Activated T-cell treated with anti-CD3 and anti-CD28 coated beads, Interleukin-2, amount 50 U/mL, for 72 hours (primary cell): ENCODE measurements around the gene CCDC82. TPM values are rescaled to one million over a fixed set of nuclear protein-coding genes. Genes with fewer than 3 reads are reported as not detected.
A peak's percentile ranks its signal among the peaks of the same experiment; 100 is the strongest.

ENCODE experiments used
- ATAC-seq, 2 donors: fragments of 150-1000 bp; cut with Tn5 transposase; replicated peaks in 1 of 2; 2 replicates each; pipeline ENCODE4 v1.10.0; 2021; ENCODE audit warnings: moderate library complexity in 2 of 2, mild to moderate bottlenecking in 1 of 2
- DNase-seq, 2 donors: peaks; one replicate each; pipeline ENCODE4 v3.0.0; 2021 to 2022; ENCODE audit warnings: mixed read lengths in 1 of 2
- H3K27ac Mint-ChIP-seq: one replicate; pipeline ENCODE4 v1.8.0; 2022; ENCODE audit warnings: mild to moderate bottlenecking, moderate library complexity, mixed read lengths
- H3K27me3 Mint-ChIP-seq: one replicate; pipeline ENCODE4 v1.8.0; 2022; ENCODE audit warnings: low read depth, mixed read lengths
- H3K36me3 Mint-ChIP-seq, 2 donors: one replicate each; pipeline ENCODE4 v1.8.0; 2022; ENCODE audit warnings: mixed read lengths in 2 of 2, mild to moderate bottlenecking in 1 of 2; ENCODE audit not compliant: insufficient read depth in 2 of 2
- H3K4me1 Mint-ChIP-seq: one replicate; pipeline ENCODE4 v1.8.0; 2022; ENCODE audit warnings: low read depth, mixed read lengths
- H3K4me3 Mint-ChIP-seq, 2 donors: one replicate each; pipeline ENCODE4 v1.8.0; 2022; ENCODE audit warnings: mild to moderate bottlenecking in 2 of 2, mixed read lengths in 2 of 2, moderate library complexity in 2 of 2
- H3K9me3 Mint-ChIP-seq, 2 donors: one replicate each; pipeline ENCODE4 v1.8.0; 2022; ENCODE audit warnings: mixed read lengths in 2 of 2
- total RNA-seq, 2 donors: library from RNA; stranded (reverse); gene quantifications; one replicate each; pipeline ENCODE4 v1.2.3, GENCODE V29; 2022

CCDC82 gene
- total RNA-seq, 2 donors from 2014 or later, result 44.6 to 55.3 TPM

DNA sequence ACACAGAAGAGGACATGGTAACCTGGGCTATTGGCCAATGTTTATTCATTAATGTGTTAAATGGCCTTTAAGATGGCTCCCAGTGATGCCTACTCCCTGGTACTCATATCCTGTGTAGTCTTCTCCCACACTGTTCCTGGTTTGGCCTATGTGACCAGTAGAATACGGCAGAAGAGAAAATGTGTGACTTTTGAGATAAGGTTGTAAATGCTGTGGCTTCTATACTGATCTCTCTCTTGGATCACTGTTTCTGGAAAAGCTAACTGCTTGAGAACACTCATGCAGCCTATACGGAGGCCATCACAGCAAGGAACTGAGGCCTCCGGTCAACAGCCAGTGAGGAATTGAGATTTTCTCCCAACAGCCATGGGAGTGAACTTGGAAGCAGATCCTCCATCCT is 70.9 kb downstream of the CCDC82 start:
- no peaks in the 10 kb centered on the region for H3K27me3 Mint-ChIP-seq
- peak overlapping the region; percentile 90 for H3K27ac Mint-ChIP-seq
- peaks cover 5 to 38% of the 10 kb centered on the region in 2 donors for H3K36me3 Mint-ChIP-seq
- no peak for ATAC-seq
- H3K4me1 Mint-ChIP-seq, result peaks cover 95% of the 10 kb centered on the region
- no peak overlapping the region for H3K4me3 Mint-ChIP-seq
- no peaks in the 10 kb centered on the region for H3K9me3 Mint-ChIP-seq
- DNase-seq, result no peak

DNA sequence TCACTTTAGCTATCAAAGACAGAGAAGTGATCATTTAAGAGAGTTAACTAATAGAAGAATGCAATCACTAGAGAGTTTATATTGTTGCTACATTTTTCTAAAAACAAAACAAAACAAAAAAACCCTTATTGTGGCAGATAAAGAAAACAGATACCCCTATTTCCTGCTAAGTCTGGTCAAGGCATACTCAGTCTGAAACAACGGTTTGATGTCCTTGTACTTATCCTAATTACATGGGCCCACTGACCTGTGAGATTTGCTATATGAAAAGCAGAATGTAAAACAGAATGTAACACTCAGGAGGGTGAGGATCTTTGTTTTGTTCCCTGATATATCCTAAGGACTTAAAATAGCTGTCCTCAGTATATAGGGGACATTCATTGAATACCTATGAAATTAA is 71.3 kb downstream of the CCDC82 start:
- H3K9me3 Mint-ChIP-seq, result no peaks in the 10 kb centered on the region
- H3K4me1 Mint-ChIP-seq, result peaks cover 94% of the 10 kb centered on the region
- peak overlapping the region; percentile 90 for H3K27ac Mint-ChIP-seq
- DNase-seq, result no peak
- peak in 1 of 2 donors; percentile 38 for ATAC-seq
- H3K4me3 Mint-ChIP-seq, result peak overlapping the region in 1 of 2 donors; percentile 72
- H3K36me3 Mint-ChIP-seq, result peaks cover 5 to 38% of the 10 kb centered on the region in 2 donors
- no peaks in the 10 kb centered on the region for H3K27me3 Mint-ChIP-seq

DNA sequence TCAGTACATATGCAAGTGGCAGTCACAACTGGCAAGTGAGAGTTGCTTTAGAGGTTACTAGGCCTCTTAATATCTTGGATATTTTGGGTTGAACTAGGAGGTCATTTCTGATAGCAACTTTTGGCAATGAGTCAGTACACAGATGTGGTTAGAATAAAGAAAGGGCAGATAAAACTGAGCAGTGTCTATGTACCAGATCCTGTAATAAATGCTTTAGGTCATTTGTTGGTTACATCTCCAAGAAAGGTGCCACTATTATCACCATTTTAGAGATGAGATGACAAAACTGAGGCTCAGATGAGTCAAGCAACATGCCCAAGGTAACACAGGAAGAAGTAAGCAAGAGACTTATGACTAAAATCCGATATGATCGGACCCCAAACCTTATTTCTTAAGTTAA is 71.7 kb downstream of the CCDC82 start:
- Mint-ChIP-seq H3K4me3 (peak overlapping the region in 1 of 2 donors; percentile 72), H3K36me3 (peaks cover 6 to 38% of the 10 kb centered on the region in 2 donors), H3K9me3 (no peaks in the 10 kb centered on the region), H3K4me1 (peaks cover 94% of the 10 kb centered on the region), H3K27me3 (no peaks in the 10 kb centered on the region), H3K27ac (peak overlapping the region; percentile 90)
- ATAC-seq (peak; percentile 67 to 82), DNase-seq (no peak)

DNA sequence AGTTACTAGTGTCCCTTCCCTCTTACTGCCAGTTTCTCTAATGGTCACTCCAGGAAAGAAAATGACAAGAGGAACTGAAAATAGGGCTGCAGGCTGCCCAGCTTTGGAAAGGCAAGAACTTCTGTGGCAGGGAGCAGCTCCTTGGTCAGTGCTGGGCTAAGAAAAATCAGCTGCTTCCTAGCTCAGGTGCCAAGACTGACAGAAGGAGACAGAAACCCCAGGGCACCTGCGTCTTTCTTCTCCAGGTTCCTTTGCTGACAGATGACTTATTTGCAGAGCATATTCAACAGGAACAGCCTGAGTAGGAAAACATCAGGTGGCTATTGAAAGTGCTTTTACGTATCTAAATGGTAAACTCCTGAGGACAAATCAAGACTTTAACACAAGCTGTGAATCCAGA is 72.1 kb downstream of the CCDC82 start:
- no peak for ATAC-seq
- H3K27me3 Mint-ChIP-seq, result no peaks in the 10 kb centered on the region
- H3K36me3 Mint-ChIP-seq, result peaks cover 7 to 38% of the 10 kb centered on the region in 2 donors
- H3K4me1 Mint-ChIP-seq, result peaks cover 97% of the 10 kb centered on the region
- no peak for DNase-seq
- no peaks in the 10 kb centered on the region for H3K9me3 Mint-ChIP-seq
- H3K4me3 Mint-ChIP-seq, result peak overlapping the region in 1 of 2 donors; percentile 72
- peak overlapping the region; percentile 90 for H3K27ac Mint-ChIP-seq

DNA sequence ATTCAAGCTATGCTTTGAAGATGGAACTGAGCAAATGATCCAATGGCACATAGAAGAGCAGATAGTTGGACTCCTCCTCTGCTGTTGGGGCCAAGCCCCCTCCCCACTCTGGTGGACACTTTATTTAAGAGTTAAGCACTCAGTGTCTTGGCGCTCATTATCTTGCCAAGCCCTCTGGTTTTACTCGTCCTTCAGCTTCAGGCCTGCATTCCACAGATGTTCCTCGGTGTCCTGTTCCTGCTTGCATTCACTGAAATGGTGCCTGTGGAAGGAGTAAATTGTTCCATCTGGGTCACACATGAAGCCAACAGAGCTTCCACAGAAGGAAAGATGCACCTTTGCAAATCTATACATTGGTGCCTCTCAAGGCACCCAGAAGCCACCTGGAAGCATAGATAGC is 72.8 kb downstream of the CCDC82 start:
- Mint-ChIP-seq H3K4me1 (peaks cover 92% of the 10 kb centered on the region), H3K27me3 (no peaks in the 10 kb centered on the region), H3K27ac (peak overlapping the region; percentile 61), H3K4me3 (peak overlapping the region in 1 of 2 donors; percentile 1), H3K36me3 (peaks cover 7 to 35% of the 10 kb centered on the region in 2 donors), H3K9me3 (no peaks in the 10 kb centered on the region)
- no peak for ATAC-seq
- no peak for DNase-seq

DNA sequence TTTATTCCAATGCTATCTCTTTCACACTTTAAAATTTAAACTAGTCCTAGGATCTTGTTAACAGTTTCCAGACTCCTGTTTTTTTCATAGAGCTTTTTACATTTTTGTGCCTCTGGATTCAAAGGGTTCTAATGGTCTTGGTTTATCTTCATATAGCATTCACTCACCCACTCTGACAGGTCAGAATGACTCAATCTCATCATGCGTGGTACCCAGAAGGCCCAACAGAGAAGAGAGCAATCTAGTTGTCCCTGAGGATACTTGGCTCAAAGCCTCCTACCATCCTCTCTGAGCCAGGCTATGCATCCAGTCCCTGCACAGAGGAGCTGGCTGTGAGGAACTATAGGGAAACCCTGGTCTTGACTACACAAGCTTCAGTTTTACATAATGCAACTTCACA is 74.2 kb downstream of the CCDC82 start:
- H3K36me3 Mint-ChIP-seq, result peaks cover 9 to 28% of the 10 kb centered on the region in 2 donors
- peaks cover 92% of the 10 kb centered on the region for H3K4me1 Mint-ChIP-seq
- no peak for DNase-seq
- H3K27me3 Mint-ChIP-seq, result no peaks in the 10 kb centered on the region
- ATAC-seq, result peak in 1 of 2 donors; percentile 31
- peak overlapping the region in 1 of 2 donors; percentile 11 for H3K4me3 Mint-ChIP-seq
- peak overlapping the region; percentile 81 for H3K27ac Mint-ChIP-seq
- H3K9me3 Mint-ChIP-seq, result no peaks in the 10 kb centered on the region

DNA sequence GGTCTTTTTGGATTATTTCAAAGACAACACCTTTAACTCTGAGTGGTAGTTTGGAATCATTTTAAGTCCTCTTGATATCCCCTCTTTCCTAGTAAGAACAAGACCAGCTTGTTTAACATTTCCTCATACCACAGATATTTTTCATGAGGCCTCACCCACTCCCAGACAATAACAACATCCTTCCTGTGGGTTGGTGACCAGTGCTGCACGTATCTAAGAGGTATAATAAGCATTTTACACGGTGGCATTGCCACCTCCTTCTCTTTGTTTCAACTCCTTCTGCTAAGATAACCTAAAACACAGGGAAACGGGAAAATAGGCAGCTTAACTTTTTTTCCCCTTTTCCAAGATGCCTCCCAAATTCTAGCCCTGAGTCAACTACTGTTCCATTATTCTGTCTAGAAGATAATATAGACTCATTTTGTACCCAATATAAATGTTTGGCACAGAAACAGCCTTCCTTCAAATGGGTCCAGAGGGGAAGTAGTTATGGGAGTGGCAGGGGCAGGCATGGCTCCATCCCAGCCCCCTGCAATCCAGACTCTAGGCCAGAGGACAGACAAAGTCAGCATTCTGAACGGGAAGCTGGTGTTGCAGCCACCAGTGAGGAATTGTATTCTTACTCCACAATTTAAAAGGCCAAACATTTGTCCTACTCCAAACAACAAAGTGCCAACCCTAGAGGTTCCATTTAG is 75.2 kb downstream of the CCDC82 start:
- peaks cover 88% of the 10 kb centered on the region for H3K4me1 Mint-ChIP-seq
- H3K9me3 Mint-ChIP-seq, result no peaks in the 10 kb centered on the region
- DNase-seq, result no peak
- H3K36me3 Mint-ChIP-seq, result peaks cover 9 to 27% of the 10 kb centered on the region in 2 donors
- H3K27me3 Mint-ChIP-seq, result no peaks in the 10 kb centered on the region
- H3K27ac Mint-ChIP-seq, result peak overlapping the region; percentile 87
- no peak for ATAC-seq
- H3K4me3 Mint-ChIP-seq, result peak overlapping the region; percentile 6 to 22

DNA sequence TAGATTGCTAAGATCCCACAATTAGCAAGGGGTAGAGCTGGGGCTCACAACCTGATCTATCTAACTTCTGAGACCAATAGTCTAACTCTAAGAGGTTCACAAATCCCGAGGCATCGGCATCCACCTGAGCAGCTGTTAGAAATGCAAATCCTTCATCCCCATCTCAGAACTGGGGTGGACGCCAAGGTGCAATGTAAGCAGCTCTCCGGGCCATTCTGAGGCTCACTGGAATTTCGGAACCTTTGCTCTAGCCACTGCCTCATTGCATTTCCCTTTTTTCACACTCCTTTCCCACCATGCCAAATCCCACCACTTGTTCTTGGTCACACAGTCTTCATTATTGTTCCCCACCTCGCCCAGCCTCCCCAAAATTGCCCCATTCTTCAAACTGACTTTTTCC is 76.5 kb downstream of the CCDC82 start:
- Mint-ChIP-seq H3K36me3 (peaks cover 9 to 27% of the 10 kb centered on the region in 2 donors), H3K4me1 (peaks cover 88% of the 10 kb centered on the region), H3K27ac (peak overlapping the region; percentile 10), H3K9me3 (no peaks in the 10 kb centered on the region), H3K4me3 (no peak overlapping the region), H3K27me3 (no peaks in the 10 kb centered on the region)
- ATAC-seq, result no peak
- DNase-seq, result no peak

DNA sequence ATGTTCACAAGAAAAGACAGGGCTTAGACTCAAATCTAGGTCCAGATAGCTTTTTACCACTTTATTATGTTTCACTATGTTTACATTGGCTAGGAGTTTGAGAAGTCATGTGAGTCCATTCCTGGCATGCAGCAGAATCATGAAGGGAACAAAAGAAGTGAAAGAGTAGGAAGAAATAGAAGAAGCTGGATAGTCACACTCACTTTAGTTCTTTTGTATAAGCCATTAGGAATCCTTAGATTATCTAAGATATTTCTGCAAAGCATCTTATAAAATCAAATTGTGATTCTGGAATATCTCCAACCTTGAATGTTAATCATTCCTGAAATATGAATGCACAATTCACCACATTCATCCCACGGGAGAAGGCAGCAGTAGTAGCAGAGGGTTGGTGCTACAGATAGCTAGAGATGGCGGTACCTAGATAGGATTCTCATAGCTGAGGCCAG is 78.6 kb downstream of the CCDC82 start:
- Mint-ChIP-seq H3K27me3 (no peaks in the 10 kb centered on the region), H3K36me3 (peaks cover 7 to 17% of the 10 kb centered on the region in 2 donors), H3K27ac (no peak overlapping the region), H3K4me1 (peaks cover 88% of the 10 kb centered on the region), H3K4me3 (no peak overlapping the region), H3K9me3 (no peaks in the 10 kb centered on the region)
- DNase-seq (no peak), ATAC-seq (no peak)

DNA sequence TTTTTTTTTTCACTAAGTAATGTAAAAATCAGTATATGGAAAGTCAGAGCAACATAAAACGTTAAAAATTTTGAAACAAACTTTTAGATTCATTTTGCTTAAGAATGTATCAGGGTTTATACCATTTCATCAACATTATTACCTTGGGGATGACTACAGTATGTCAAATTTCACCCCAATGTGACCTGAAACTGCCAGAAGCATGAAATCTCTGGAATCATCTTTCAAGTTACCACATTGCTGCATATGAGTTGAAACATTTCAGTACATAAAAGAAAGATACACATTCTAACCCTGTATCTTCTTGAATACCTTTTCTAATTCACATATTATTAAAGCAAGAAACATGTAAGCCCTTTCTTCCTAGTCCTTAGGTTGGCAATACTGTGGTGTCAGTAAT is 79.5 kb downstream of the CCDC82 start:
- Mint-ChIP-seq H3K4me1 (peaks cover 88% of the 10 kb centered on the region), H3K27ac (no peak overlapping the region)
- no peak for DNase-seq

DNA sequence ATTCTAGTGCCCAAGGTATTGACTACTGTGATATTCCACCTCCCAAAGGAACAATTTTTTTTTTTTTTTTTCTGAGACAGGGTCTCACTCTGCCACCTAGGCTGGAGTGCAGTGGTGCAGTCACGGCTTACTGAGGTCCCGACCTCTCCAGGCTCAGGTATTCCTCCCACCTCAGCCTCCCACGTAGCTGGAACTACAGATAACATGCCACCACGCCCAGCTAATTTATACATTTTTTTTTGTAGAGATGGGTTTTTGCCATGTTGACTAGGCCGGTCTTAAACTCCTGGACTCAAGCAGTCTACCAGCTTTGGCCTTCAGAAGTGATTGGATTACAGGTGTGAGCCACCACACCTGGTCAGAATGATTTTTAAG is 80.1 kb downstream of the CCDC82 start:
- no peak overlapping the region for H3K4me3 Mint-ChIP-seq
- H3K36me3 Mint-ChIP-seq, result peaks cover 4 to 8% of the 10 kb centered on the region in 2 donors
- DNase-seq, result no peak
- no peaks in the 10 kb centered on the region for H3K9me3 Mint-ChIP-seq
- ATAC-seq, result no peak
- peaks cover 83% of the 10 kb centered on the region for H3K4me1 Mint-ChIP-seq
- no peaks in the 10 kb centered on the region for H3K27me3 Mint-ChIP-seq
- peak overlapping the region; percentile 24 for H3K27ac Mint-ChIP-seq

More for the DNA sequence above, 79.5 kb downstream of the CCDC82 start:
- Mint-ChIP-seq H3K4me3 (no peak overlapping the region), H3K9me3 (no peaks in the 10 kb centered on the region), H3K27me3 (no peaks in the 10 kb centered on the region), H3K36me3 (peaks cover 4 to 10% of the 10 kb centered on the region in 2 donors)
- no peak for ATAC-seq

DNA sequence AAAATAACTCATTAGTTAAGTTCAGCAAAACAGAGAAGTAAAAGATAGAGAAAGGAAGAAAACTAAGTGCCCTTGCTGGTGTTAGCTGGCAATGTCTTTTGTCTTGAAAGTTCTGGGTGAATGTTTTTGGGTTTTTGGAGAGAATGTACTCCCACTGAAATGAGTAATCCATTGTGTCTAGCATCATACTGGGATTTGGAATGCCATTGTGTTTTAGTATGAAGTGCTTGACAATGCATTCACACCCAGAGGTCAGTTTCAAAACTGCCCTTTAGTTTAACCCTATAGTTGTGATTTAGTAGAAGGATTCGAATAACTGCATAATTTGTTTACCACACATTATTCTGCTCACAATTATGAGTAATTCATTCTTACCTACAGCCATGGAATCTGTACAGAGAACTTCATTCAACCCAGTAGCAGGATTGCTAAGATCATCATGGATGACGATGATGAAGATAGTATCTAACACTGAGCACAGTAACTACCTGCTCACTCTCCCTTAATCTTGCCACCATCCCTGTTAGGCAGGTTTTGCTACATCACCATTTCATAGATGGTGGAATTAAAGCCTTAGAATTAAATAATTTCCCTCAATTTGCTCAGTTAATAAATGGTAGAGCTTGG is 80.6 kb downstream of the CCDC82 start:
- ATAC-seq, result peak; percentile 39 to 58
- no peak for DNase-seq
- H3K27me3 Mint-ChIP-seq, result no peaks in the 10 kb centered on the region
- H3K27ac Mint-ChIP-seq, result no peak overlapping the region
- H3K36me3 Mint-ChIP-seq, result peaks cover 3 to 4% of the 10 kb centered on the region in 2 donors
- H3K9me3 Mint-ChIP-seq, result no peaks in the 10 kb centered on the region
- H3K4me1 Mint-ChIP-seq, result peaks cover 82% of the 10 kb centered on the region
- no peak overlapping the region for H3K4me3 Mint-ChIP-seq

DNA sequence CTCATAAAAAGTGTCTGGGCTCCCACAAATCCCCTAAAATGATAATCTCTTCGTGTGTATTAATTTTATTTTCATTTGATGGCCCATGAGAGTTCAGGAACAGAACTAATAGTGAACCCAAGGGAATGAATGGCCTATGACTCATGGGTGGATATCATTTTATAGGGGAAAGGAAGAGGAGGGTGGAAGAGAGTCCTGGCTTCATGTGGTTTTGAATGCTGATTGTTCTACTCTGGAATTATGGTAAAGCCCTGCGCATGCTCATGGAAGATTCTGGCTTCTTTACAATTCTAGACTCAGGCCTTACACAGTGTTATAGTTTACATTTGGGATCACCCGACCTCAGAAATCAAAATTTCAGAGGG is 82.0 kb downstream of the CCDC82 start:
- Mint-ChIP-seq H3K27ac (peak overlapping the region; percentile 76), H3K27me3 (no peaks in the 10 kb centered on the region), H3K36me3 (peaks cover 2% of the 10 kb centered on the region in 2 donors), H3K4me3 (peak overlapping the region; percentile 64 to 70), H3K9me3 (no peaks in the 10 kb centered on the region), H3K4me1 (peaks cover 83% of the 10 kb centered on the region)
- ATAC-seq (peak; percentile 24 to 28), DNase-seq (no peak)
